NB4 (cell line): ENCODE measurements around the gene NAB1.
"Not testable (repeated sequence)": the region's sequence is repeated elsewhere in the genome, so short reads cannot be mapped to it uniquely, and the experiment has no call there.

Experiments
- DNase-seq: peaks from one replicate; pipeline ENCODE4 v3.0.0; 2010; ENCODE audit warnings: low read depth
- H3K4me3 ChIP-seq: one replicate; pipeline ENCODE4 v1.5.1; 2011; ENCODE audit warnings: mild to moderate bottlenecking, low read depth, low read length, moderate library complexity
- MYC ChIP-seq: IDR thresholded peaks from 2 replicates; pipeline ENCODE4 v1.6.1; 2011; ENCODE audit warnings: low read depth, low read length
- POLR2A ChIP-seq: IDR thresholded peaks from 2 replicates; pipeline ENCODE4 v1.6.1; 2011; ENCODE audit warnings: mild to moderate bottlenecking; ENCODE audit not compliant: insufficient read length; ENCODE audit errors: extremely low read depth
- TF ChIP-seq, protein P1 (sequence below): IDR thresholded peaks from 2 replicates; pipeline ENCODE4 v1.6.1; 2011; ENCODE audit warnings: low read depth, low read length
- TF ChIP-seq, protein P2 (sequence below): IDR thresholded peaks from one replicate; pipeline ENCODE4 v1.5.1; 2012; ENCODE audit warnings: low read depth, low read length

Gene NAB1

DNA sequence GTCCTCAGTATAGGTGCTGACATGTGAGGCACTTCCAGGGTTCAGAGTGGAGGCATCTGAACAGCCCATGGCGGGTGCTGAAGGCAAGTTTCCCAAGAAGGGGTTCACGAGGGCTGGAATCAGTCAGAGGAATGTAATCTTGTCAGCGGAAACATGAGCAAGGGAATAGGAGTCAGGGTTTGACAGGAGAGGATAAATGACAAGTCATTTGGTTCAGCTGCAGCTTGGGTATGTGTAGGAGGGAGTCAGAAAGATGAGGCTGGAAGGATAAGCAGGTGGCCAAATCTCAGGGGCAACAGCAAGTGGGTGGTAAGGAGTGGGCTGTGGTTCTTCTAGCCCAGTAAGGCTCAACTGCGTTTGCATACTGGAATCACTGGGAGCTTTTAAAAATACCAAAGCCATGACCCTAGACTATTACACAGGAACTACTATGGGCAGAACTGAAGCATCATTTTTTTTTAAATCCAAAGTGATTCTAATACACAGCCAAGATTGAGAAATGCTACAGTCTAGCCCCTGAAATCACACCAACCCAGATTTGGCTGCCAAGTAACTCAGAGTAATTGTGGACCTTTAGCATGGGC is 41.8 kb upstream of the NAB1 start:
- DNase-seq, result no peak
- TF ChIP-seq, protein P1, sequence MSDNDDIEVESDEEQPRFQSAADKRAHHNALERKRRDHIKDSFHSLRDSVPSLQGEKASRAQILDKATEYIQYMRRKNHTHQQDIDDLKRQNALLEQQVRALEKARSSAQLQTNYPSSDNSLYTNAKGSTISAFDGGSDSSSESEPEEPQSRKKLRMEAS, result no peak
- no peak overlapping the region for H3K4me3 ChIP-seq

DNA sequence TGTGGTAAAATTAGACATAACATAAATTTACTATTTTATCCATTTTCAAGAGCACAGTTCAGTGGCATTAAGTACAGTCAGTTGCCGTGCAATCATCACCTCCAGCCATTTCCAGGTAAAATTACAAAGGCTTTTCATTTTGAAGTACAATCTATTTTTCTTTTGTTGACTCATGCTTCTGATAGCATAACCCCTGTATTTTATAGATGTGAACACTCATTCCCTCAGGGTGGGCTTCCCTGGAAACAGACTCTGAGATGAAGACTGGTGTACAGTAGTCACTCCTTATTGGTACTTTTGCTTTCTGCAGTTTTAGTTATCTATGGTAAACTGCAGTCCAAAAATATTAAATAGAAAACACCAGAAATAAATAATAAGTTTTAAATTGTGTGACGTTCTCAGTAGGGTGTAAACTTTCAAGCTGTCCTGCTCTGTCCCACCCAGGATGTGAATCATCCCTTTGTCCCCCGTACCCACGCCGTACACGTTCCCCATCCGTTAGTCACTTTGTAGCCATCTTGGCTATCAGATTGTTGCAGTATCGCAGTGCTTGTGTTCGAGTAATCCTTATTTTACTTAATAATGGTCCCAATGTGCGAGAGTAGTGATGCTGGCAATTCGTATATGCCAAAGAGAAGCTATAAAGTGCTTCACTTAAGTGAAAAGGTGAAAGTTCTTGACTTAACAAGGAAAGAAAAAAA is 41.1 kb upstream of the NAB1 start:
- no peak for DNase-seq

DNA sequence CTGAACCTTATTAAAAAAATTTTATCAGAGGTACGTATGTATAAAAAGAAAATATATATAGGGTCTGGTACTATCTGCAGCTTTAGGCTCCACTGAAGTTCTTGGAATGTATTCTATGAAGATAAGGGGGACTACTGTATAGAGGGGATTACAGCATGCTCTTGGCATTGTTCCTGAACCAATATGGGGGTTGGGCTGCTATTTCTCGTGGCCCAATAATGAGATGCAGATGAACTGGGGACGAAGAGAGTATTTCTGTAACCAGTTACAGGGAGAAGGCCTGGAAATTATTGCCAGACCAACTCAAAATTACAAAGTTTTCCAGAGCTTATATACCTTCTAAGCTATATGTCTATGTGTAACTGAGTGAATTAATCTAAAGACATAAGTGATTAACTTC is 40.0 kb upstream of the NAB1 start:
- not testable (repeated sequence) for H3K4me3 ChIP-seq, DNase-seq

More for the DNA sequence above, 41.1 kb upstream of the NAB1 start:
- H3K4me3 ChIP-seq, result no peak overlapping the region
- TF ChIP-seq, protein P2, sequence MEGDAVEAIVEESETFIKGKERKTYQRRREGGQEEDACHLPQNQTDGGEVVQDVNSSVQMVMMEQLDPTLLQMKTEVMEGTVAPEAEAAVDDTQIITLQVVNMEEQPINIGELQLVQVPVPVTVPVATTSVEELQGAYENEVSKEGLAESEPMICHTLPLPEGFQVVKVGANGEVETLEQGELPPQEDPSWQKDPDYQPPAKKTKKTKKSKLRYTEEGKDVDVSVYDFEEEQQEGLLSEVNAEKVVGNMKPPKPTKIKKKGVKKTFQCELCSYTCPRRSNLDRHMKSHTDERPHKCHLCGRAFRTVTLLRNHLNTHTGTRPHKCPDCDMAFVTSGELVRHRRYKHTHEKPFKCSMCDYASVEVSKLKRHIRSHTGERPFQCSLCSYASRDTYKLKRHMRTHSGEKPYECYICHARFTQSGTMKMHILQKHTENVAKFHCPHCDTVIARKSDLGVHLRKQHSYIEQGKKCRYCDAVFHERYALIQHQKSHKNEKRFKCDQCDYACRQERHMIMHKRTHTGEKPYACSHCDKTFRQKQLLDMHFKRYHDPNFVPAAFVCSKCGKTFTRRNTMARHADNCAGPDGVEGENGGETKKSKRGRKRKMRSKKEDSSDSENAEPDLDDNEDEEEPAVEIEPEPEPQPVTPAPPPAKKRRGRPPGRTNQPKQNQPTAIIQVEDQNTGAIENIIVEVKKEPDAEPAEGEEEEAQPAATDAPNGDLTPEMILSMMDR, result no peak
- TF ChIP-seq POLR2A (no peak), MYC (no peak)
- TF ChIP-seq, protein P1, result no peak

DNA sequence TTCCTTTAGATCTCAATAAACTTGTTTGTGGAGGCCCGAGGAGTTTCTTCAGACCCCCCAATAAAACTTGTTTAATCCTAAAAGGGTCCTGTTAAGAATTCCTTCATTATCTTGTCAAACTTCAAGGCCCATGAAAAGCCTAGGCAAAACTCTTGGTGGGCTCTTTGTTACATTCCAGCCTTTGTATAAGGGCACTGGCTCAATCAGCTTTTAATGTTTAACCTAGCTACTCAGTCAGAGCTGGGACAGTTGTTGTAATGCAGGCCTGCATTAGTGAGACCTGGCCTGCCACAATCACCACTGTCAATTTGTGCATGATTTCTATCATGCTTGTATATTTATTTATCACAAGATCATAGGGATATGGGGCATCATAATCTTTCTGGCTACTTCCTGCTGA is 39.5 kb upstream of the NAB1 start:
- not testable (repeated sequence) for H3K4me3 ChIP-seq, DNase-seq

DNA sequence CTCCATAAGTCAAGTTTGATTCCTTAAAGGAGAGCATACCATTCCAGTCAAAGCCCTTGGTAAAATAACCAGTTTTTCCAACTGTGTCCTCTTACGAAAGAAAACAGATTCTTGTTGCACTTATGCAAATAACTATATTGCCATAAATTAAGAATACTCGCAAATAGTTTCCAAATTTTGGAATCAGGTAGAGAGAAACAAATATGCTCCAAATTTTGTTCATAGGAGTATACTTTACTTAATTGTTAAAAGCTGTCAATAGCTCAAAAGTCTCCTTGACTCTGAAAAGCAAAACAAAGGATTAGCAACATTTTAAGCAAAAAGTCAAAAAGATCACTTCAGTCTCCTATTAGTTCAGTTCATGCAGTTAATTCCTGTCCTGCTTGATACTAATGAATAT is 38.4 kb upstream of the NAB1 start:
- not testable (repeated sequence) for DNase-seq, H3K4me3 ChIP-seq

DNA sequence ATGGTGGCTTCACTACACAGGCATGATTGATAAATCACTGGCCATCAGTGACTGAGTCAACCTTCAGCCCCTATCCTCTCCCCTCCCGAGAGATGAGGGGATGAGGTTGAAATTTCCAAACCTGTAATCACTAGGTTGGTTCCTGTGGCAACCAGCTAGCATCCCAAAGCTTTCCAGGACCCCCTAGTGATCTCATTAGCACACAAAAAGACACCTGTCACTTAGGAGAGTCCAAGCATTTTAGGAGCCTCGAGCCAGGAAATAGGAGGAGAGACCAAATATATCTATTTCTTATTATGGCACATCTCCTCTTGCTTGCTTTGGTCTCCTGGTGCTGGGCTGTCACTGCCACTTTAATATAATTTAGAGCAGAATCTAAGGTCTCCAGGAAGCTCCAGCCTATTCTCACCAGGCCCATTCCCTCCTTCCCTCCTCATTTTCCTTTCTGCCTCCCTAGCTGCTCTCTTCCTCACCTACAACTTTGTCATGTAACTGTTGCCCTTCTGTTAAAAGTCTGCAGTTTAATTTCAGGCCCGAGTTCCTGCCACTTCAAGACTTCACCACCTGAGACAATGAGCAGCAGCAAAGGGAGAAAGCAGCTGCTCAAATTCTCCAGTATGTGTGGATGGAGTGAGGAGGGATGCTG is 33.2 kb upstream of the NAB1 start:
- TF ChIP-seq MYC, result no peak
- TF ChIP-seq, protein P2, result no peak
- TF ChIP-seq, protein P1, result no peak
- no peak for TF ChIP-seq POLR2A
- no peak for DNase-seq
- H3K4me3 ChIP-seq, result no peak overlapping the region

DNA sequence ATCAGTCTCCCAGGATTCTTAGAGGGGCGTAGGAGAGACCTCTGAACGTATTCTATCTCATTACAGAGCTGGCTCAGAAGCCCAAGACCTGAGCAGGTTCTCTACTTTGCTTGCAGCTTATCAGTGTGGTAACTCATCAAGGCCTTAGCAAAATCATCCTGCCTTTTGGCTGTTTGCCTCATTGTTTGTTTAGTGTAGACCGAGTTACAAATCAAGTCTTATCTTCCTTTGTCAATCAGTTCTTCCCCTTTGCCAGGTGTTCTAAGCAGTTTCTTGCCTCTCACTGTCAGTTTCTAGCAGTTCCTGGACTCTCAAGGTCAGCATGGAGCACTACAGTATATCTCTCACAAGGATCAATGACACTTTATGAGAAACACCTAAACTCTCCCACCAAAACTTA is 30.9 kb upstream of the NAB1 start:
- TF ChIP-seq POLR2A, result no peak
- TF ChIP-seq, protein P1, result no peak
- TF ChIP-seq, protein P2, result no peak
- TF ChIP-seq MYC, result no peak
- no peak for DNase-seq
- H3K4me3 ChIP-seq, result no peak overlapping the region

DNA sequence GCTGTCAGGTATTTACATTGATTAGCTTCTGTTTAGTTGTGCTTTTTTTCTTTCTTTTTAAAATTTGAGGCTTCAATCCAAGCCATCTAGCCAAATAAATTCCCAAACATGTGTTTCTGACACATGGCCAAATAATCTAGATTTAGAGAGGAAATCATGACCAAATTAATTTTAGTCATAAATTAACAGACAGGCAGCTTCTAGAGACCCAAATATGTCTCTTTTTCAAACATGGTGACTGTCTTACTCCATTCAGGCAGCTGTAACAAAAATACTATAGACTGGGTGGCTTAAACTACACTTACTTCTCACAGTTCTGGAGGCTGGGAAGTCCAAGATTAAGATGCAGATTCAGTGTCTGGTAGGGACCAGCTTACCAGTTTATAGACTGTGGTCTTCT is 23.2 kb upstream of the NAB1 start:
- TF ChIP-seq, protein P1, result no peak
- no peak for TF ChIP-seq MYC
- TF ChIP-seq, protein P2, result no peak
- no peak for TF ChIP-seq POLR2A

More for the DNA sequence above, 23.2 kb upstream of the NAB1 start:
- no peak overlapping the region for H3K4me3 ChIP-seq
- no peak for DNase-seq
